Psoas muscle (tissue), 8 donors: ENCODE measurements around the gene VCL. TPM values are rescaled to one million over a fixed set of nuclear protein-coding genes. Genes with fewer than 3 reads are reported as not detected.

Experiments
- ATAC-seq, 4 donors: fragments of 200-7000 bp; cut with Tn5 transposase; one replicate each; pipeline ENCODE4 v1.9.1; 2020; ENCODE audit warnings: moderate library complexity in 3 of 4, mild to moderate bottlenecking in 2 of 4
- DNase-seq, 2 donors: peaks; one replicate each; pipeline ENCODE4 v3.0.0-alpha.2; 2020
- H3K27ac ChIP-seq: fragments of 200-600 bp; one replicate; pipeline ENCODE4 v1.8.0; 2022
- H3K27me3 ChIP-seq, 3 donors: fragments of 200-600 bp in 1 of 3; one replicate each; pipeline versions ENCODE4 v1.6.1 to v1.8.0; 2013 to 2022; ENCODE audit warnings: low read length in 2 of 3, mild to moderate bottlenecking in 2 of 3, moderate library complexity in 1 of 3; ENCODE audit not compliant: insufficient read depth in 3 of 3
- H3K36me3 ChIP-seq, 2 donors: fragments of 200-600 bp in 1 of 2; one replicate each; pipeline versions ENCODE4 v1.6.1 to v1.8.0; 2013 to 2022; ENCODE audit warnings: low read depth in 1 of 2, mild to moderate bottlenecking in 1 of 2, moderate library complexity in 1 of 2; ENCODE audit not compliant: insufficient read depth in 1 of 2
- H3K4me1 ChIP-seq: fragments of 200-600 bp; one replicate; pipeline ENCODE4 v1.8.0; 2022
- H3K4me3 ChIP-seq: fragments of 200-600 bp; one replicate; pipeline ENCODE4 v1.8.0; 2022; ENCODE audit warnings: mild to moderate bottlenecking
- H3K9me3 ChIP-seq: fragments of 200-600 bp; one replicate; pipeline ENCODE4 v1.8.0; 2022
- WGBS, 3 donors: extraction: QIAGEN DNeasy Blood & Tissue Kit; methylation state at CpG; one replicate each; pipeline versions ENCODE4 v1.1.6 to v1.1.7; 2013; 5-methylcytosine and 5-hydroxymethylcytosine counted together
- intact Hi-C, 2 donors: fragments of 100-400 bp; cut with DNase I; formaldehyde crosslinking; loops; one replicate each; pipeline versions ENCODE4 v1.11.0 to v1.14.2; 2022
- polyA plus RNA-seq, 3 donors: library from polyadenylated mRNA; stranded (reverse); fragments of 200-250 nt; gene quantifications; one replicate each; pipeline ENCODE4 v1.2.3, GENCODE V29; 2013
- total RNA-seq, 4 donors: library from RNA; stranded (reverse); fragmentation: NEBNext Ultra II Directional in 2 of 4; extraction: Animal tissue kit (Norgen Biotek cat#: 25700) in 2 of 4; gene quantifications; one replicate each; pipeline versions ENCODE4 v1.2.1 to v1.2.4, GENCODE V29; 2021 to 2023
- TF ChIP-seq, protein P1 (sequence below): fragments of 200-600 bp; IDR thresholded peaks from one replicate; pipeline ENCODE4 v1.8.0; 2022; ENCODE audit warnings: antibody characterized with exemption
- donor health status: healthy with polysubstance abuse.
- donor health status: DM: no; HTN: no; CAD: no; lungs with moderate emphysema.
- donor health status: Bipolar disorder and iron deficiency.
- donor health status: healthy.
- donor health status: DM: yes; HTN: yes; CAD: no.
- donor health status: DM: no; HTN: no; CAD: no.
- donor health status: DM: no; HTN: no; CAD: no.
- donor health status: DM: yes; HTN: yes; CAD: no.

VCL gene
- total and polyA plus RNA-seq, 7 donors: 54.5 to 426 (median 93.2) TPM

DNA sequence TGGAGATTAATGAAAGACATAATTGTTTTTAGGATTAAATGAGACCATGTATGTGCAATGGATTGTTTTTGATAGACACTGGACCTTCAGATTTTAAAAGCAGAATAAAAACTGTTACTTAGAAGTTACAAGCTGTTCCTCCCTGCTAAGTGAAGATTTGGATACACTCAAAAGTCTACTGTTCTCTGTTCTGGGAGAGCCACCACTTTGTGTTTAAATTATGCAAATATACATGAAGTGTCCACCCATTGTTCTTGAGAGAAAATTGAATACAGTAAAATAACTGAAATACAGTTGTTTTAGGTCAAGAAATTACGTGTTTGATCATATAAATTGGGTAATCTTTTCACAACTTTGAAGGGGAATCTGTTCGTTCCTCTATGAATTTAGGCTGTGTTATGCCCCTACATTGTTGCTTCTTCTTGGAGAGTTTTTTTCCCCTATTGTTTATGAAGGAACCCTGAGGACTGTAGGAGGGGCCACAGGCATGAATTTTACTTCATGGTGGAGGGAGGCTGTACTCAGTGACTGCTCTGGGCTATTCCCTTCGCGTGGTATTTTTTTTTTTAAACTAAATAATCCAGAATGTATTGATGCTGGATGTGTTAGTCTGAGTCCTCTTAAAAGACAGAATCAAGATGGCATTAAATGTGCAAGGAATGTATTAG, 18.6 kb upstream of the VCL start:
- intact Hi-C loops: loop anchor here in 1 of 2 donors (10.0 kb wide), 1 partner anchor 64 kb away; the partner anchor contains the start of gene PLAU
- WGBS, 3 donors: 71 to 72% (median 72%) methylated on average over 4 of the region's 4 CpGs
- H3K27ac ChIP-seq: no peak overlapping the region
- TF ChIP-seq, protein P1, sequence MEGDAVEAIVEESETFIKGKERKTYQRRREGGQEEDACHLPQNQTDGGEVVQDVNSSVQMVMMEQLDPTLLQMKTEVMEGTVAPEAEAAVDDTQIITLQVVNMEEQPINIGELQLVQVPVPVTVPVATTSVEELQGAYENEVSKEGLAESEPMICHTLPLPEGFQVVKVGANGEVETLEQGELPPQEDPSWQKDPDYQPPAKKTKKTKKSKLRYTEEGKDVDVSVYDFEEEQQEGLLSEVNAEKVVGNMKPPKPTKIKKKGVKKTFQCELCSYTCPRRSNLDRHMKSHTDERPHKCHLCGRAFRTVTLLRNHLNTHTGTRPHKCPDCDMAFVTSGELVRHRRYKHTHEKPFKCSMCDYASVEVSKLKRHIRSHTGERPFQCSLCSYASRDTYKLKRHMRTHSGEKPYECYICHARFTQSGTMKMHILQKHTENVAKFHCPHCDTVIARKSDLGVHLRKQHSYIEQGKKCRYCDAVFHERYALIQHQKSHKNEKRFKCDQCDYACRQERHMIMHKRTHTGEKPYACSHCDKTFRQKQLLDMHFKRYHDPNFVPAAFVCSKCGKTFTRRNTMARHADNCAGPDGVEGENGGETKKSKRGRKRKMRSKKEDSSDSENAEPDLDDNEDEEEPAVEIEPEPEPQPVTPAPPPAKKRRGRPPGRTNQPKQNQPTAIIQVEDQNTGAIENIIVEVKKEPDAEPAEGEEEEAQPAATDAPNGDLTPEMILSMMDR: no peak
- H3K4me3 ChIP-seq: no peak overlapping the region
- no peaks in the 10 kb centered on the region for H3K27me3 ChIP-seq
- ATAC-seq: no peak
- peaks cover 7% of the 10 kb centered on the region for H3K4me1 ChIP-seq
- H3K9me3 ChIP-seq: no peaks in the 10 kb centered on the region
- H3K36me3 ChIP-seq: no peaks in the 10 kb centered on the region
- no peak for DNase-seq

DNA sequence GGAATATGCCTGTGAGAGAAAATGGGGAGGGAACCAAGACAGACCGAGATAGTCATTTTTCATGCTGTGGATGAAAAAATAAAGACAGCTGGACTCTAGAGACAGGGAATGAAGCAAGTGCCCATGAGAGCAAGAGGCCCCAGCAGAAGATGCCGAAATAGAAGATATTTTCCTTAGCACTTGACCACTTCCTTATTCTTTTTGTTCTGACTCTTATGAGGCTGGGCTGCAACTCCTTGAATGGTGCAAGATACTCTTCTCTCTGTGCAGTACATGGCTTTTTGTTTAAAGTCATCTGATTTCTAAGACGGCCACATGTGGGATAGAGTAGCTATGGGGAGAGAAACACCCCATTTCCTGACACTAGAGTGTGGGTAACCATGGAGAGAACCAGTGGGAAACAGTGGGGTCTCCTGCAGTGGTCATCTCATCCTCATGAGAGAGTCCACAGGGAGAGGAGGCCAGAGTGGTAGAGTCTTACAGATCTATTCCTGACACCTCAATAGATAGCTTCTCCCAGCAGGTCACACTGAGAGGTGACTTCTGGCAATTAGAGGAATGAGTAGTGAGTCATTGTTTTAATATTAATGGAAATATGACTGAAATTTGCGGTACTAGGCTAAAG, 18.0 kb upstream of the VCL start:
- H3K4me1 ChIP-seq: peaks cover 12% of the 10 kb centered on the region
- TF ChIP-seq, protein P1: no peak
- H3K27ac ChIP-seq: no peak overlapping the region
- no peaks in the 10 kb centered on the region for H3K27me3 ChIP-seq
- no peak overlapping the region for H3K4me3 ChIP-seq
- 78 to 90% (median 84%) methylated on average over 4 of the region's 4 CpGs for WGBS, 3 donors
- ATAC-seq (peak in 1 of 4 donors; percentile 15), DNase-seq (no peak)
- no peaks in the 10 kb centered on the region for H3K36me3 ChIP-seq
- intact Hi-C loops: loop anchor here in 1 of 2 donors (10.0 kb wide), 1 partner anchor 65 kb away; the partner anchor contains the start of gene PLAU
- no peaks in the 10 kb centered on the region for H3K9me3 ChIP-seq

DNA sequence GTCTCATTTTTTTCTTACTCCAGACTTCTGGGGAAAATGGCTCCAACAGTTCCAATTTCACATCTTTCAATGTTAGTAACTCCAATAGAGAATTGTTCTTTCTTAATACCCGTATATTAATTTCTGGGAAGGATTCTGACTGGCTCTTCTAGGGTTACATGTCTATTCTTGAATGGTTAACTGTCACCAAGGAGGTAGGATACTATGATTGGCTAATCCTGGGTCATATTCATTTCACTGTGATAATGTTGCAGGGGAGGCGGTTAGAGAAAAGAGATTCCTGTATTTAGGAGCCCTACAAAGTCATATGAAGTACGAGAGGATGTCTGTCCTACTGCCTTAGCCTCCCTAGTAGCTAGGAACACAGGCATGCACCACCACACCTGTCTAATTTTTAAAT, 16.1 kb upstream of the VCL start:
- Histone ChIP-seq H3K36me3 (no peaks in the 10 kb centered on the region), H3K27ac (no peak overlapping the region), H3K4me1 (peaks cover 12% of the 10 kb centered on the region), H3K27me3 (no peaks in the 10 kb centered on the region), H3K4me3 (no peak overlapping the region), H3K9me3 (no peaks in the 10 kb centered on the region)
- 28 to 77% (median 30%) methylated on average over 3 of the region's 3 CpGs for WGBS, 3 donors
- DNase-seq: no peak
- TF ChIP-seq, protein P1: no peak
- intact Hi-C loops: no loop called here
- peak in 2 of 4 donors; percentile 54 to 56 for ATAC-seq

DNA sequence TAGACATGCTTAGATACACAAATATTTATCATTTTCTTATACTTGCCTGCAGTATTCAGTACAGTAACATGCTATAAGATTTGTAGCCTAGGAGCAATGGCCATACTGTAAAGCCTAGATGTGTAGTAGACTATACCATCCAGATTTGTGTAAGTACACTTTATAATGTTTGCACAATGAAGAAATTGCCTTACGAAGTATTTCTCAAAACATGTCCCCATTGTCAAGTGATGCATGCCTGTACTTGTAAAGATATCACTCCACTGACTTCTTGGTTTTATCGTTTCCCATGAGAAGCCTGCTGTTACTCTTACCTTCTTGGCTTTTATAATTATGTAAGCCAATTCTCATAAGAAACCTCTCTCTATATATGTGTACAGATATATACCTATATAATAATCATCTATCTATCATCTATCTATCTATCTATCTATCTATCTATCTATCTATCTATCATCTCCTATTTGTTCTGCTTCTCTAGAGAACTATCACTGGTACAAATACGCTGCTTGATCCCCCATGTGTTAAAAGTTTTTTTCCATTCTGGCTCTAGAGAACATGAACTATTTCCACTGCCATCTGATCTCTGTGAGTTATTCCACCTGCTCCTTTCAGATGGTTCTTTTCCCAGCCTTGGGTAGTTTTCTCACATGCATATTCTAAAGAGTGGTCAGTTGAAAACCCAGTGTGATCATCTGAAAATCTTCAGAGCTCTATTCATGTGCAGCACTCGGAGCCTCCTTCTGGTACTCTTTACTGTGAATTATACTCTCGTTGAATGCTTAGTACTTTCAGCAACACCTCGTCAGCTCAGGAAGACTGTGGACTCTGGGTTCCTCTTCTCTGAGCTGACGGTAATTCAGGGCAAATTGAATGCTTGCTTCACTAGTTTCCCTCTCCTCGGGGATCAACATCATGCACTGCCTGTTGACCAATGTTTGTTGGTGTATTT, 14.5 kb upstream of the VCL start:
- no peak overlapping the region for H3K4me3 ChIP-seq
- H3K27me3 ChIP-seq: no peaks in the 10 kb centered on the region
- TF ChIP-seq, protein P1: no peak
- H3K36me3 ChIP-seq: no peaks in the 10 kb centered on the region
- intact Hi-C loops: no loop called here
- DNase-seq (no peak), ATAC-seq (peak in 3 of 4 donors; percentile 30 to 59 (median 43))
- 33 to 48% (median 38%) methylated on average over 8 of the region's 8 CpGs for WGBS, 3 donors
- peaks cover 12% of the 10 kb centered on the region for H3K4me1 ChIP-seq
- no peaks in the 10 kb centered on the region for H3K9me3 ChIP-seq
- H3K27ac ChIP-seq: no peak overlapping the region
